Measurements from ENCODE around the gene ANKAR. TPM values are rescaled to one million over a fixed set of nuclear protein-coding genes. Genes with fewer than 3 reads are reported as not detected.

Gene ANKAR
- total RNA-seq (2022; extraction: Qiagen RNA extraction; ENCODE audit: low read depth) = 1.0 to 1.6 TPM (median 1.4 TPM) in 5 replicates

GRCh38 chr2:189674374-189675112 is at the start of gene ANKAR:
Gene ANKAR (plus strand): TSS chr2:189674670. CDS start chr2:189676491, 1,821 bp downstream.

GRCh38 chr2:189661148-189661956 is 13.1 kb upstream of the ANKAR start, which contains the start of gene ASNSD1:
Gene ASNSD1 (plus strand): TSS chr2:189661459. CDS start chr2:189666133, 4,674 bp downstream.

Other genes with a start within 250 kb of the ANKAR start
- 44.2 to 50.4 TPM (median 48.7 TPM) in 5 replicates for gene WDR75, start 233.2 kb upstream of the ANKAR start, total RNA-seq (2022; extraction: Qiagen RNA extraction; ENCODE audit: low read depth)
- gene SLC40A1, start 93.9 kb upstream of the ANKAR start, total RNA-seq (2022; extraction: Qiagen RNA extraction; ENCODE audit: low read depth) = 3.8 to 5.0 TPM (median 3.8 TPM) in 5 replicates
- gene ASNSD1, start 13.2 kb upstream of the ANKAR start, total RNA-seq (2022; extraction: Qiagen RNA extraction; ENCODE audit: low read depth) = 35.9 to 42.4 TPM (median 38.8 TPM) in 5 replicates
- gene OSGEPL1, start 88.1 kb downstream of the ANKAR start, total RNA-seq (2022; extraction: Qiagen RNA extraction; ENCODE audit: low read depth) = 4.2 to 5.6 TPM (median 4.9 TPM) in 5 replicates
- 38.0 to 52.4 TPM (median 49.7 TPM) in 5 replicates for gene ORMDL1, start 109.7 kb downstream of the ANKAR start, total RNA-seq (2022; extraction: Qiagen RNA extraction; ENCODE audit: low read depth)
- 6.4 to 9.4 TPM (median 9.0 TPM) in 5 replicates for gene PMS1, start 109.8 kb downstream of the ANKAR start, total RNA-seq (2022; extraction: Qiagen RNA extraction; ENCODE audit: low read depth)

Data from A549 treated with DMSO at 1 μM for 4 hours (cell line).